Thyroid gland (tissue), 4 donors: Measurements from ENCODE around the gene RADX.
A peak's percentile ranks its signal among the peaks of the same experiment; 100 is the strongest.

Experiments used
- CTCF ChIP-seq, 6 experiments: fragments of 200-600 bp in 3 of 6; fragments of 450-650 bp in 3 of 6; sonication (generic) in 3 of 6; IDR thresholded peaks; one replicate each; pipeline ENCODE4 v1.5.1; 2016 to 2019; ENCODE audit warnings: antibody characterized with exemption in 6 of 6, mild to moderate bottlenecking in 2 of 6, inconsistent platforms in 1 of 6, moderate library complexity in 1 of 6
- POLR2A ChIP-seq, 2 donors: fragments of 450-650 bp; IDR thresholded peaks; one replicate each; pipeline ENCODE4 v1.6.1; 2017; ENCODE audit warnings: antibody characterized with exemption in 2 of 2, mild to moderate bottlenecking in 2 of 2, moderate library complexity in 1 of 2

GRCh38 chrX:106619797-106620196 lies 8.0 kb downstream of the RADX start:
- TF ChIP-seq CTCF (IDR thresholded peaks at IDR 0.05) (peak in 2 of 6 experiments; percentile 27 to 31), POLR2A (IDR thresholded peaks at IDR 0.05) (no peak)
